DMS153 treated with DMSO at 0.1 percent for 48 hours (cell line): ENCODE measurements around the gene HEBP2.
"Not testable (repeated sequence)": the region's sequence is repeated elsewhere in the genome, so short reads cannot be mapped to it uniquely, and the experiment has no call there.

ENCODE experiments used
- DNase-seq: peaks from one replicate; lab custom pipeline; 2025; ENCODE audit not compliant: unreplicated experiment; lab: John Stamatoyannopoulos, UW

The HEBP2 gene

GRCh38 chr6:138403801-138404665, at the start of gene HEBP2:
HEBP2 (plus strand) TSS chr6:138404223; CDS start chr6:138404496, 273 bp downstream.
- DNase-seq: peak; percentile 86

DNA sequence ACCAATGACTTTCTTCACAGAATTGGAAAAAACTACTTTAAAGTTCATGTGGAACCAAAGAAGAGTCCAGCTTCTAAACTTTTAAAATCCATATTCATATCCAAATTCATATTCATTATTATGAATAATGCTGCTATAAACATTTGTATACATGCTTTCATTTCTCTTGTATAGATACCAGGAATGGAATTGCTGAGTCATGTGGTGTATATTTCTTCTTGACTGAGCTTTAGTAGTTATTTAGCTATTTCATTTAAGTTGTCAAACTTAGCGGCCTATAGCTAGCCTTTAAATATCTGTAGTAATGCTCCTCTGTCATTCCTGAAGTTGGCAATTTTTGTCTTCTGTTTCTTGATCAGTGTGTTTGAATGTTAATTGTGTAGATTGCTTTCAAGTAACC, 46.1 kb upstream of the HEBP2 start:
- no peak for DNase-seq

DNA sequence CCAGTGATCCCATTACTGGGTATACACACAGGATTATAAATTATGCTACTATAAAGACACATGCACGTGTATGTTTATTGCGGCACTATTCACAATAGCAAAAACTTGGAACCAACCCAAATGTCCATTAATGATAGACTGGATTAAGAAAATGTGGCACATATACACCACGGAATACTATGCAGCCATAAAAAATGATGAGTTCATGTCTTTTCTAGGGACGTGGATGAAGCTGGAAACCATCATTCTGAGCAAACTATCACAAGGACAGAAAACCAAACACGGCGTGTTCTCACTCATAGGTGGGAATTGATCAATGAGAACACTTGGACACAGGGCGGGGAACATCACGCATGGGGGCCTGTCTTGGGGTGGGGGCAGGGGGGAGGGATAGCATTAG, 35.3 kb upstream of the HEBP2 start:
- not testable (repeated sequence) for DNase-seq

GRCh38 chr6:138370631-138371451, 33.2 kb upstream of the HEBP2 start:
- DNase-seq: no peak

GRCh38 chr6:138371452-138371711, 32.6 kb upstream of the HEBP2 start:
- no peak for DNase-seq

- DNase-seq: no peak
These were observed 32.3 kb upstream of the HEBP2 start for GRCh38 chr6:138371720-138372119.

DNA sequence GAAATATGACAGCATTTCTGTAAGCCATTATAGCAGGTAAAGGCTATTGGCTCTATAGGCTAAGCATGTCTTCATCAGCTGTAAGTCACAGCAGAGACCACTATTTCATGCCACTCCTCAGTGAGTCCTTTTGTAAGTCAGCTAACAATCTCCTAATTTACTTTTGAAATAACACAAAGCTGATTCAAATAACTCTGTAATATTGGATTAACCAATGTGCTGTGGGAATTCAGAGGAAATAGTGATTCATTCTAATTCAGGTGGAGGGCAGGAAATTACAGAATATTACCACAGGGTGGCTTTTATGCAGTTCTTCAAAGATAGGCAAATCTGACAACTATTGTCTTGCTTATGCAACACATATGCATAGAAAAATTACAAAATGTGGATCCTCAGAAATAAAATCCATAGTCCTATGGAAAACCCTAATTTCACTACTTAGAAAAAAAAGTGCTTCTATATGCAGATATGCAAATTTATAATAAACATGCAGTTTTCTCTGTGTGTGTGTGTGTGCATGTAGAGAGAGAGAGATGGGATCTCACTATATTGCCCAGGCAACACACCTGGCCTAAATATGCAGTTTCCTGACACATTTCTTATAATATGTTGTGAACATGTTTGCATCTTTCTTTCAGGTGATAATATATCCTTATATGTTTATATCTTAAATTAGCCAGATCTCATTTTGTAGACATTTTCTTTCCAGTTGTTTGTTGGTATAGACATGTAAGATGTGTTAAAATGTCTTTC, 31.1 kb upstream of the HEBP2 start:
- DNase-seq: no peak

DNA sequence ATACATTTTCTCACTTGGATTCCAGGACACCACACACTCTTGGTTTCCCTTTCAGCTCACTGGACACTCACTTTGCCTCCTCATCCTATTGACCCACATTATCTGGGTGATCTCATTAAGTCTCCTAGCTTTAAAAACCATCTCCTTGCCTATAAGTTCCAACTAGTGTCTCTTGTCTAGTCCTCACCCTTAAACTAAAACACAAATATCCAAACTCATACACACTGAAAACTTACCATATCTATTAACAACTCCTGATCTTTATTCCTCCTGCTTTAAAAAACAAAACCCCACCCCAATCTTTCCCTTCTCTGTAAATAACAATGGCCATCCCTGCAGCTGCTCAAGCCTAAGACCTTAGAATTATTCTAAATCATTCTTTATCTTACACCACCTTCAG, 29.8 kb upstream of the HEBP2 start:
- no peak for DNase-seq

- no peak for DNase-seq
These were observed 29.2 kb upstream of the HEBP2 start for GRCh38 chr6:138374815-138375214.

DNA sequence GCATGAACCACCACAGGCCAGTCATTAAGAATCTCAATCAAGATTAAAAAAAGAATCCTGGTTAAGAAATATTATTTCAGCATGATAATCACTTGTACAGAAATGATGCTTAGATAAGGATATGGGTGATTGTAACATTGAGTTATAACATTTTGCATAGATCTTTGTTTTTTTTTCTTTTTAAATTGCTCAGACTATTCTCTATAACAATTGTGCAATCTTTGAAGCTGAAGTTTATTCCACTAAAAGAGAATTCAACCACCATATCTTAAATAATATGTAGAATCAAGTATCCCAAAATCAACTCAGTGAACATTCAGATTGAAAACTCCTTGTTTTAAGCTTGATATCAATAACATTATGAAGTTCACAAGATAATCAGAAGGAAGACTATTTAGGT, 27.0 kb upstream of the HEBP2 start:
- DNase-seq: no peak

DNA sequence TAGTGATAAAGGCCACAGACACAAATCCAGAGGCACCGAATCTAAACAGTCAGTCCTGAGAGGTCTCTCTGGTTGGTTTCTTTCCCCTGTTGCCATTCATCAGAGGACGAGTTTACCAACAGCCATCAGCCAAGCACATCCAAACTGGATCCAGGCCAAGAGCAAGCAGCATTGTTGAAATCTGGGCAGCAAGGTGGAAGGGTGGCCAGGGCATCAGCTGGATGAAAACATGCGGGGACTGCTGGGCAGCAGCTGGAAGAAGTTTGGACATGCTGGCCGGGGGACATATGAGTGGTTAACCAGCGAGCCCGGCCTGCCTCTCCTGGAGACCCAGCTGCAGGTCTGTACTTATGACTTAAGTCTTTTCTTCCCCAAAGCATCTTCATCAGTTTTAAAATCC, 26.2 kb upstream of the HEBP2 start, which contains the start of gene SMIM28:
TSS of gene SMIM28 (plus strand) at position 62 of the 400 bp plus-strand sequence. CDS start at position 230, 168 bp downstream.
- DNase-seq: peak; percentile 63

DNA sequence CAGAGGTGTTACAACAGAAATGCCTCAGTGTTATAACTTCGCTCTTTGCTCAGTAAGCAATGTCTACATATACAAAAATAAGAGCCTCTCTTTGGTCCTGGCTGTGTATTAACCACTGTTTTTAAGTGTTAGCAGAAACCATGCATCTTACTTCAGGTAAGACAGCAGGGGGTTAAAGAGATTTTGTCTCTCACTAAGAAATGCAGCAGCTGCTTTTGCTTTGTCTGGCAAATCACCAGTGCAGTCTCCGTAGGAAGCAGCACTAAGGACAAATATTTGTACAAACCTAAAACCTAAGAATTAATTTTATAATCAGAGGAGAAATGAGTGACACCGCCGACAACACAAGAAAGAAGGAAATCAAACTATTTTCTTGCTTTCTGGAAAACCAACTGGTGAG, 25.6 kb upstream of the HEBP2 start:
- DNase-seq: no peak

GRCh38 chr6:138382498-138383265, 21.3 kb upstream of the HEBP2 start:
- DNase-seq: no peak

- no peak for DNase-seq
These were observed 20.2 kb upstream of the HEBP2 start for GRCh38 chr6:138383776-138384175.

GRCh38 chr6:138386897-138387296, 17.1 kb upstream of the HEBP2 start:
- DNase-seq: no peak

- DNase-seq: peak; percentile 62
These were observed 16.2 kb upstream of the HEBP2 start for GRCh38 chr6:138387577-138388368.

- DNase-seq: no peak
These were observed 14.5 kb upstream of the HEBP2 start for GRCh38 chr6:138389551-138389950.

DNA sequence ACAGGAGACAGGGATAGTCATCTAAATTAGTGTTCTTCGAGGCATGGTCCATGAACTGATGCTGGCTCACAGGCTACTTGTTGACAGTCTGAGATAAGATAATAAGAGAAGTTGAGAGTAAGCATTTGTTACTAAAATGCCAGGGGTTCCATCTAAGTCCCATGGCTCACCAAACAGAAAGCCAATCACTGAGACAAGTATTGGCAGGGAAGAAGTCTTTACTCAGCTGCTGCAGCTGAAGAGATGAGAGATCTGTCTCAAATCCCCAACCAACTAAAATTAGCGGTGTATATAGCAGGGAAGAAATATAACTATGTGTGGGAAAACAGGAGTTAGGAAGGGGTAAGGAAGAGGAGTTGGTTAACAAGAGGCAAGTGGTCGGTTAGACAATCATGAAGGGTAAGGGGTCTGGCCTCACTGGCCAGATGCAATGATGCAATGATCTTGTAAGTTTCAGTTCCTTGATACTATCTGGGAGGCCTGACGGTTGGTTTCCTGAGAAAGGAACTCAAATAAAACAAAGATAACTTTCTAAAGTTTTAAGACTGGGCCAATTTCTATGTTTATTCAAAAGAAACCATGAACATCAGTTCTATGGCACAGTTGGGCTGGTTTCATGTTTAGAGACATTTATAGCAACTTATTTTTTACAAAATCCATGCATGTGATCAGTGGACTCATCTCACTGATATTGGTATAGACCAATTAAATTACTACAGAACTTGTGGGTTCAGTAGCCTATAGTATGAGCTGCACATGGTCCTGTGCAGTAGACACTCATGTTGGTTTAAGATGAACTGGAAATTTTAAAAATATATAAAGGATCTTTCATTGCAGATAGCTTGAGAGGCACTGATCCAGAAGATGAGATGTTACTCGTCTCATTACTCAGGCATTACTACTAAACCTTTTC, 9.9 kb upstream of the HEBP2 start:
- no peak for DNase-seq

GRCh38 chr6:138396709-138397108, 7.3 kb upstream of the HEBP2 start:
- no peak for DNase-seq
